ENCODE data around the gene NRN1L. TPM values are rescaled to one million over a fixed set of nuclear protein-coding genes. Genes with fewer than 3 reads are reported as not detected.
A peak's percentile ranks its signal among the peaks of the same experiment; 100 is the strongest.

The NRN1L gene
- total RNA-seq, 1 donor from 2014 or later: not detected

DNA sequence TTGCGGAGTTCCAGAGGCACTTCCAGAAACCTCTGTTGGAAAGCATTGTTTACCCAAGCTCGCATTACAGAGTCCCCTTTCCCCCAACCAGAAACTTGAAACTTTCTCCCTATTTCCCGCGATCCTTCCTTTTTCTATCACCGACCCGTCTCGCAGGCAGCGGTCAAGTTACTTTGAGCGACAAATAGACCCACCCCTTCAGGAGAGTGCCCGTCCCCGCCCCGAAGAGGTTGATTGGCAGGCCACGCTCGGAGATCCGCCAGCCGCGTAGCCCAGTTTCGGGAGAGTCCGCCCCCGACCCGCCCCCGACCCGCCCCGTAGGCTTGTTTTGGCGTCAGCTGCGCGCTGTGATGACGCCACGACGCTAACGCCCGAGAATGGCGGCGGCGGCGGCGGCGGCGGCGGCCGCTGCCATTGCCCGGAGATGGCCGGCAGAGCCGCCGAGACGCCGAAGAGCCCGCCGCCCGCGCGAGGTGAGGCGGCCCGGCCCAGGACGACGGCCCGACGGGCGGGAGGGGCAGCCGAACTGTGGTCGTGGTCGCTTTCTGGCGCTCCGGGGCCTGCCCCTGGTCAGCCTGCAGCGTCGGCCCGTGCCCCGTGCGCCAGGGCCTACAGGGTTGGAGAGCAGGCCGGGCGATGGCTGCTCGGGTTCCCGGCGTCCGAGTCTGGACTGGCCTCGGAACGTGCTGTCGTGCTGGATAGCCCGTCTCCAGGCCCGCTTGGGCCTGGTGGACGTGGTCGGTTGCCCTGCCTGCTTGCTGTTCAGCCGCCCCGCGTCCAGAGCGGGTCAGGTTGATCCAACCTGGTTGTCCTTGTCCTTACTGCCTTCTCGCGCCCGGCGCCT lies 8.4 kb downstream of the NRN1L start, which contains the start of gene PSKH1:
Gene PSKH1 (plus strand): TSS at position 356 of the 844 bp plus-strand sequence. CDS start 15,496 bp downstream, outside the sequence.
- TF ChIP-seq POLR2AphosphoS5 (IDR thresholded peaks at IDR 0.05; ENCODE audit: insufficient read depth in 1 of 2, low read depth in 1 of 2) (peak; percentile 58 to 71), POLR2A (IDR thresholded peaks at IDR 0.05) (peak in 1 of 2 donors; percentile 81)
- TF ChIP-seq, protein P1, sequence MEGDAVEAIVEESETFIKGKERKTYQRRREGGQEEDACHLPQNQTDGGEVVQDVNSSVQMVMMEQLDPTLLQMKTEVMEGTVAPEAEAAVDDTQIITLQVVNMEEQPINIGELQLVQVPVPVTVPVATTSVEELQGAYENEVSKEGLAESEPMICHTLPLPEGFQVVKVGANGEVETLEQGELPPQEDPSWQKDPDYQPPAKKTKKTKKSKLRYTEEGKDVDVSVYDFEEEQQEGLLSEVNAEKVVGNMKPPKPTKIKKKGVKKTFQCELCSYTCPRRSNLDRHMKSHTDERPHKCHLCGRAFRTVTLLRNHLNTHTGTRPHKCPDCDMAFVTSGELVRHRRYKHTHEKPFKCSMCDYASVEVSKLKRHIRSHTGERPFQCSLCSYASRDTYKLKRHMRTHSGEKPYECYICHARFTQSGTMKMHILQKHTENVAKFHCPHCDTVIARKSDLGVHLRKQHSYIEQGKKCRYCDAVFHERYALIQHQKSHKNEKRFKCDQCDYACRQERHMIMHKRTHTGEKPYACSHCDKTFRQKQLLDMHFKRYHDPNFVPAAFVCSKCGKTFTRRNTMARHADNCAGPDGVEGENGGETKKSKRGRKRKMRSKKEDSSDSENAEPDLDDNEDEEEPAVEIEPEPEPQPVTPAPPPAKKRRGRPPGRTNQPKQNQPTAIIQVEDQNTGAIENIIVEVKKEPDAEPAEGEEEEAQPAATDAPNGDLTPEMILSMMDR (IDR thresholded peaks at IDR 0.05): no peak
- Histone ChIP-seq H3K9me3 (no peaks in the 10 kb centered on the region), H3K4me3 (peak within 1 kb of the TSS; percentile 77 to 93), H3K27ac (peak within 1 kb of the TSS; percentile 91), H3K4me1 (peaks cover 53% of the 10 kb centered on the region), H3K27me3 (no peaks in the 10 kb centered on the region), H3K36me3 (no peaks in the 10 kb centered on the region)
- intact Hi-C loops (cut with DNase I): loop anchor here (5.0 kb wide), 1 partner anchor 44 kb away; the partner anchor contains the start of gene PSMB10
- DNase-seq (ENCODE audit: extremely low spot score in 2 of 2): peak in 1 of 2 donors; percentile 93

DNA sequence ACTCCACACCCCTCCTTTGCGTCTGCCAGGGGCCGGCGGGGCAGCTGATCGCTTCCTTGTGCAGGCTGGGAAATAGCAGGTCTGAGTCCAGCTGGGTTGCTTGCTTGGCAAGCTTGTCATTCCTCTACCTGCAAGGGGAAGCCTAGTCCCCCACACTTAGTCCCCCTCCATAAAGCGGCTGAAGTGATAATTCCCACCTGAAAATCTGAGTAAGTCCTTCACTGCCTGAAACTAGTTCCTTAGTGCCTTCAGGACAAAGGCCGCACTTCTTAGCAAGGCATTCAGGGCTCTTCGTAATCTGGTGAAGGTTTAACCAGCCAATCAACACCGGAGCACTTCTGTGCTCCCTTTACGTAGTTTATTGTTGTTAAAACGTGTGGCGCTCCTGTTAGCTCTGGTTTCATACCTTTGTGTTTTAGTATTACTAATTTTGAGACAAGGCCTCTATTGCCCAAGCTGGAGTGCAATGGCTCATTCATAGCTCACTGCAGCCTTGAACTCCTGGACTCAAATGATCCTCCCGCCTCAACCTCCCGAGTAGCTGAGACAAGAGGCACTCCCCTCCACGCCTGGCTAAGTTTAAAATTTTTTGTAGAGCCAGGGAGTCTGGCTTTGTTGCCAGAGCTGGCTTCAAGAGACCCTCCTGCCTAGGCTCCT lies 9.2 kb downstream of the NRN1L start:
- no peak for TF ChIP-seq POLR2A (IDR thresholded peaks at IDR 0.05)
- TF ChIP-seq, protein P1 (IDR thresholded peaks at IDR 0.05): no peak
- no peak for TF ChIP-seq POLR2AphosphoS5 (IDR thresholded peaks at IDR 0.05; ENCODE audit: insufficient read depth in 1 of 2, low read depth in 1 of 2)
- peaks cover 55% of the 10 kb centered on the region for H3K4me1 ChIP-seq
- H3K27ac ChIP-seq: peak overlapping the region; percentile 91
- no peaks in the 10 kb centered on the region for H3K36me3 ChIP-seq
- H3K4me3 ChIP-seq: peak overlapping the region; percentile 77 to 93
- H3K27me3 ChIP-seq: no peaks in the 10 kb centered on the region
- no peaks in the 10 kb centered on the region for H3K9me3 ChIP-seq
- intact Hi-C loops (cut with DNase I): loop anchor here (5.0 kb wide), 1 partner anchor 43 kb away; the partner anchor contains the start of gene PSMB10
- no peak for DNase-seq (ENCODE audit: extremely low spot score in 2 of 2)

DNA sequence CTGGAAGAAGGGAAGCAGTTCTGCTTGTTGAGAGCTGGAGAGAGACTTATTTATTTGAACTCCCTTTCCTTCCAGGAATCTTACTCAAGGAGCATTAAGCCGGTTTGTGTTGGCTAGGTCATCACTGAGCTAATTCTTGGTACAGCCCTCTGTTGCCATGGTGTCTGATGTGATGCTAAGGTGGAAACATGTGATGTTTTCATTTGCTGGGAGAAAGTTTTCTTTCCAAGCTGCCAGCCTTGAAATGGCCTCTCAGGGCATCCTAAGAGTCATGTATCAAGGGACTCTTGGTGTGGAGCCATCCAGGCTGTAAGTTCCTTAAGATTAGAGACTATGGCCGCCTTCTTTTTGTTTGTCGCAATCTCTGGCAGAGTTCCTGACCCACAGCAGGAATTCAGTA lies 12.5 kb downstream of the NRN1L start:
- TF ChIP-seq POLR2A (IDR thresholded peaks at IDR 0.05) (no peak), POLR2AphosphoS5 (IDR thresholded peaks at IDR 0.05; ENCODE audit: insufficient read depth in 1 of 2, low read depth in 1 of 2) (no peak)
- TF ChIP-seq, protein P1 (IDR thresholded peaks at IDR 0.05): no peak
- Histone ChIP-seq H3K9me3 (no peaks in the 10 kb centered on the region), H3K27ac (no peak overlapping the region), H3K4me1 (peaks cover 54% of the 10 kb centered on the region), H3K4me3 (no peak overlapping the region), H3K36me3 (no peaks in the 10 kb centered on the region), H3K27me3 (no peaks in the 10 kb centered on the region)
- intact Hi-C loops (cut with DNase I): no loop called here
- DNase-seq (ENCODE audit: extremely low spot score in 2 of 2): no peak

DNA sequence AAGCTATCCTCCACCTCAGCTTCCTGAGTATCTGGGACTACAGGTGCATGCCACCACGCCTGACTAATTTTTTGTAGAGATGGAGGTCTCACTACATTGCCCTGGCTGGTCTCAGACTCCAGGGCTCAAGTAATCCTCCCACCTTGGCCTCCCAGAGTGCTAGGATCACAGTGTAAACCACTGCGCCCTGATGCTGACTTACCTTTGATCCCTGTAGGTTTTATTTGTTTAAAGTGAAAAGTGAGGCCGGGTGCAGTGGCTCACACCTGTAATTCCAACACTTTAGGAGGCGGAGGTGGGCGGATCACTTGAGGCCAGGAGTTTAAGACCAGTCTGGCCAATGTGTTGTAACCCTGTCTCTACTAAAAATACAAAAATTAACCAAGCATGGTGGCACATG lies 17.0 kb downstream of the NRN1L start:
- Histone ChIP-seq H3K4me3 (no peak overlapping the region), H3K36me3 (no peaks in the 10 kb centered on the region), H3K9me3 (no peaks in the 10 kb centered on the region), H3K4me1 (peaks cover 16% of the 10 kb centered on the region), H3K27me3 (no peaks in the 10 kb centered on the region), H3K27ac (no peak overlapping the region)
- DNase-seq (ENCODE audit: extremely low spot score in 2 of 2): no peak
- TF ChIP-seq POLR2AphosphoS5 (IDR thresholded peaks at IDR 0.05; ENCODE audit: insufficient read depth in 1 of 2, low read depth in 1 of 2): no peak
- no peak for TF ChIP-seq POLR2A (IDR thresholded peaks at IDR 0.05)
- TF ChIP-seq, protein P1 (IDR thresholded peaks at IDR 0.05): no peak
- intact Hi-C loops (cut with DNase I): no loop called here
